ENCODE data around the gene GALNT8.
A peak's percentile ranks its signal among the peaks of the same experiment; 100 is the strongest.

Gene GALNT8

GRCh38 chr12:4807116-4807783, 87.0 kb downstream of the GALNT8 start:
- TF ChIP-seq CTCF (conservative IDR thresholded peaks at IDR 0.05; ENCODE audit: low read length) = no peak
- no peak overlapping the region for H3K4me3 ChIP-seq (ENCODE audit: low read length)
- no peak for DNase-seq (ENCODE audit: low read depth)

- H3K4me3 ChIP-seq (ENCODE audit: low read length) = no peak overlapping the region
- TF ChIP-seq CTCF (conservative IDR thresholded peaks at IDR 0.05; ENCODE audit: low read length) = no peak
- no peak for DNase-seq (ENCODE audit: low read depth)
These were observed 87.6 kb downstream of the GALNT8 start for GRCh38 chr12:4807813-4808212.

GRCh38 chr12:4809013-4809448, 88.8 kb downstream of the GALNT8 start:
- no peak for TF ChIP-seq CTCF (conservative IDR thresholded peaks at IDR 0.05; ENCODE audit: low read length)
- no peak for DNase-seq (ENCODE audit: low read depth)
- H3K4me3 ChIP-seq (ENCODE audit: low read length) = no peak overlapping the region

- peak overlapping the region; percentile 26 for H3K4me3 ChIP-seq (ENCODE audit: low read length)
- no peak for DNase-seq (ENCODE audit: low read depth)
- no peak for TF ChIP-seq CTCF (conservative IDR thresholded peaks at IDR 0.05; ENCODE audit: low read length)
These were observed 89.4 kb downstream of the GALNT8 start for GRCh38 chr12:4809449-4810218.

- no peak for DNase-seq (ENCODE audit: low read depth)
- no peak for TF ChIP-seq CTCF (conservative IDR thresholded peaks at IDR 0.05; ENCODE audit: low read length)
- H3K4me3 ChIP-seq (ENCODE audit: low read length) = no peak overlapping the region
These were observed 90.0 kb downstream of the GALNT8 start for GRCh38 chr12:4810219-4810671.

- DNase-seq (ENCODE audit: low read depth) = no peak
- no peak for TF ChIP-seq CTCF (conservative IDR thresholded peaks at IDR 0.05; ENCODE audit: low read length)
- no peak overlapping the region for H3K4me3 ChIP-seq (ENCODE audit: low read length)
These were observed 92.6 kb downstream of the GALNT8 start for GRCh38 chr12:4812624-4813327.
